ENCODE data around the gene MARCHF3. TPM values are rescaled to one million over a fixed set of nuclear protein-coding genes. Genes with fewer than 3 reads are reported as not detected.

The MARCHF3 gene
- total RNA-seq, 1 experiment from 2014 or later, result 16.1 TPM

- TF ChIP-seq E2F5 (CRISPR knock-in tag; IDR thresholded peaks at IDR 0.05) (no peak), KAT7 (CRISPR knock-in tag; IDR thresholded peaks at IDR 0.05; ENCODE audit: borderline replicate concordance) (no peak), NFYB (CRISPR knock-in tag; conservative IDR thresholded peaks at IDR 0.05; ENCODE audit: low read depth) (no peak), FOXP4 (CRISPR knock-in tag; IDR thresholded peaks at IDR 0.05) (no peak), E2F4 (CRISPR knock-in tag; IDR thresholded peaks at IDR 0.05; ENCODE audit: borderline replicate concordance, low read depth) (no peak), TEAD4 (CRISPR knock-in tag; IDR thresholded peaks at IDR 0.05) (no peak), ZBTB43 (CRISPR knock-in tag; IDR thresholded peaks at IDR 0.05) (no peak), USF2 (CRISPR knock-in tag; IDR thresholded peaks at IDR 0.05) (no peak), AR (CRISPR knock-in tag; IDR thresholded peaks at IDR 0.05) (no peak), USF1 (CRISPR knock-in tag; IDR thresholded peaks at IDR 0.05) (no peak)
Observed at GRCh38 chr5:126852841-126853271, 177.5 kb downstream of the MARCHF3 start (continued).

GRCh38 chr5:126852091-126852571, 178.2 kb downstream of the MARCHF3 start:
- CTCF ChIA-PET, result no interaction called here
- POLR2A ChIA-PET, result no interaction called here
- no peak for DNase-seq (ENCODE audit: low spot score)
- TF ChIP-seq ZMAT4 (CRISPR knock-in tag; IDR thresholded peaks at IDR 0.05) (no peak), GRHL2 (CRISPR knock-in tag; IDR thresholded peaks at IDR 0.05; ENCODE audit: insufficient replicate concordance, severe bottlenecking) (no peak), JAZF1 (CRISPR knock-in tag; IDR thresholded peaks at IDR 0.05) (no peak), NR3C1 (CRISPR knock-in tag; conservative IDR thresholded peaks at IDR 0.05; ENCODE audit: low read depth) (no peak), STAT6 (CRISPR knock-in tag; conservative IDR thresholded peaks at IDR 0.05; ENCODE audit: low read depth) (no peak), NFATC4 (CRISPR knock-in tag; IDR thresholded peaks at IDR 0.05) (no peak), SMAD4 (CRISPR knock-in tag; IDR thresholded peaks at IDR 0.05) (no peak), ERG (CRISPR knock-in tag; IDR thresholded peaks at IDR 0.05) (no peak), NFYB (CRISPR knock-in tag; conservative IDR thresholded peaks at IDR 0.05; ENCODE audit: low read depth) (no peak)

More at GRCh38 chr5:126852091-126852571, 178.2 kb downstream of the MARCHF3 start:
- Mint-ChIP-seq H3K27me3 (ENCODE audit: low read depth) (no peaks in the 10 kb centered on the region), H3K27ac (peak overlapping the region; percentile 84), H3K9me3 (peaks cover 15% of the 10 kb centered on the region), H3K4me1 (peaks cover 60% of the 10 kb centered on the region), H3K36me3 (peaks cover 25% of the 10 kb centered on the region), H3K4me3 (no peak overlapping the region)
- peak; percentile 59 for ATAC-seq

Measured in WTC11 (cell line).